ENCODE data around the gene GNAO1. TPM values are rescaled to one million over a fixed set of nuclear protein-coding genes. Genes with fewer than 3 reads are reported as not detected.

Gene GNAO1
- total RNA-seq, 1 donor from 2014 or later, result 14.6 TPM

DNA sequence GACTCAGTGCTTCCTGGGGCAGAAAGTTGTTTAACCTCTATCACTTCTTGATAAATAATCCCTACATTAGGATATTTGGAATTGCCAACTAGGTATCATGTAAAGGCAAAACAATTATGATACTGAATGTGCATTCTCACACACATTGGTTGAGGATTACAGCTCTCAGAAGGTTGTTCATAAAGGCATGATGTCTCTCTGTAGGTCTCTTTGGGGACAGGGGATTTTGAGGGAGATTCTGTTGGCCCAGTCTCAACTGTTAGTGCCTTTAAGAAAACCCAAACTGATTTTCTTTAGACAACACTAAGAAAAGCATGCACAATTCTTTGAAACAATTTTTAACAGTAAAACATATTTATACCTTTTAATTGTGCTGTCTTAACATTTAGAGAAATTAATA, 56.5 kb downstream of the GNAO1 start:
- Mint-ChIP-seq H3K36me3 (ENCODE audit: insufficient read depth) (no peaks in the 10 kb centered on the region), H3K9me3 (ENCODE audit: low read depth) (no peaks in the 10 kb centered on the region), H3K27me3 (no peaks in the 10 kb centered on the region), H3K4me1 (ENCODE audit: low read depth) (peaks cover 5% of the 10 kb centered on the region), H3K4me3 (ENCODE audit: low read depth) (no peak overlapping the region), H3K27ac (no peak overlapping the region)
- TF ChIP-seq, protein P1, sequence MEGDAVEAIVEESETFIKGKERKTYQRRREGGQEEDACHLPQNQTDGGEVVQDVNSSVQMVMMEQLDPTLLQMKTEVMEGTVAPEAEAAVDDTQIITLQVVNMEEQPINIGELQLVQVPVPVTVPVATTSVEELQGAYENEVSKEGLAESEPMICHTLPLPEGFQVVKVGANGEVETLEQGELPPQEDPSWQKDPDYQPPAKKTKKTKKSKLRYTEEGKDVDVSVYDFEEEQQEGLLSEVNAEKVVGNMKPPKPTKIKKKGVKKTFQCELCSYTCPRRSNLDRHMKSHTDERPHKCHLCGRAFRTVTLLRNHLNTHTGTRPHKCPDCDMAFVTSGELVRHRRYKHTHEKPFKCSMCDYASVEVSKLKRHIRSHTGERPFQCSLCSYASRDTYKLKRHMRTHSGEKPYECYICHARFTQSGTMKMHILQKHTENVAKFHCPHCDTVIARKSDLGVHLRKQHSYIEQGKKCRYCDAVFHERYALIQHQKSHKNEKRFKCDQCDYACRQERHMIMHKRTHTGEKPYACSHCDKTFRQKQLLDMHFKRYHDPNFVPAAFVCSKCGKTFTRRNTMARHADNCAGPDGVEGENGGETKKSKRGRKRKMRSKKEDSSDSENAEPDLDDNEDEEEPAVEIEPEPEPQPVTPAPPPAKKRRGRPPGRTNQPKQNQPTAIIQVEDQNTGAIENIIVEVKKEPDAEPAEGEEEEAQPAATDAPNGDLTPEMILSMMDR (IDR thresholded peaks at IDR 0.05; ENCODE audit: unreplicated experiment), result no peak
- no peak for DNase-seq (ENCODE audit: low spot score, unreplicated experiment)

DNA sequence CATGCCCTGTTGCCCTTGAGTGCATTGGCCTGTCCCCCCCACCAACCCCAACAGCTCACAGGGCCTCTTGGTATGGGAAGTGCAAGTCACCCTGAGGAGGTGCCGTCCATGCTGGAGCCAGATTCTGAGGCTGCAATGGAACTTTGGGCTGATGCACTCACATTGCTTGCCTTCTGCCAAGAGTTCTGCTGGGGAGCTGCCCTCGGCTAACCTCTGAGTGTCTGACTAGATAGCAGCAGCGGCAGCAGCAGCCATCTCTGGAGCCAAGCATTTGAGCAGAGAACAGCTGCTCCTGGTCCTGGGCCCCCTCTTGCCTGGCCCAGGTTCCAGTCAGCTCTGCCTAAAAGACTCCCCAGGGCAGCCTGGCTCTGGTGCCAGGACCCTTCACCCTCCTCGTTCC, 61.5 kb downstream of the GNAO1 start:
- no peaks in the 10 kb centered on the region for H3K4me1 Mint-ChIP-seq (ENCODE audit: low read depth)
- no peaks in the 10 kb centered on the region for H3K36me3 Mint-ChIP-seq (ENCODE audit: insufficient read depth)
- TF ChIP-seq, protein P1 (IDR thresholded peaks at IDR 0.05; ENCODE audit: unreplicated experiment), result no peak
- no peaks in the 10 kb centered on the region for H3K9me3 Mint-ChIP-seq (ENCODE audit: low read depth)
- no peak overlapping the region for H3K4me3 Mint-ChIP-seq (ENCODE audit: low read depth)
- H3K27ac Mint-ChIP-seq, result no peak overlapping the region
- H3K27me3 Mint-ChIP-seq, result peaks cover 4% of the 10 kb centered on the region
- no peak for DNase-seq (ENCODE audit: low spot score, unreplicated experiment)

DNA sequence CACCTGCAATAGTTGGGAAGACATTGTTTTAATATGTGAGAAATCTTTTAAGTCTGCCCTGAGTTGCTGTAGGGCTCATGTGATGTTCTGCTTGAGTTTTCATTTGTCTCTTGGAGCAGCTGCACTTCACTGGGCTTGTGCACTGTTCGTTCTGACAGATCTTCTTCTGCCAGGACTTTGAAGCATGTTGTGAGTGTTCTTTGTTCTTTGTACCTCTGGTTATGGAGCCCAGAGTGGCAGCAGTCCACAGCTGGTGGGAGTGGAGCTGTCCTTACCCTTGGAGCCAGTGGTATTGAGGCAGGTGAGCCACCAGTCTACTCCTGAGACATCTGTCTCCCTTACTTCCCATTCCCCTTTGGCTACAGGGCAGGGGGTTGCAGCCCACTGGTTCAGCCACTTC, 64.6 kb downstream of the GNAO1 start:
- H3K27ac Mint-ChIP-seq, result no peak overlapping the region
- peaks cover 4% of the 10 kb centered on the region for H3K27me3 Mint-ChIP-seq
- no peak for DNase-seq (ENCODE audit: low spot score, unreplicated experiment)
- H3K36me3 Mint-ChIP-seq (ENCODE audit: insufficient read depth), result no peaks in the 10 kb centered on the region
- H3K4me3 Mint-ChIP-seq (ENCODE audit: low read depth), result no peak overlapping the region
- TF ChIP-seq, protein P1 (IDR thresholded peaks at IDR 0.05; ENCODE audit: unreplicated experiment), result no peak
- no peaks in the 10 kb centered on the region for H3K9me3 Mint-ChIP-seq (ENCODE audit: low read depth)
- H3K4me1 Mint-ChIP-seq (ENCODE audit: low read depth), result no peaks in the 10 kb centered on the region

DNA sequence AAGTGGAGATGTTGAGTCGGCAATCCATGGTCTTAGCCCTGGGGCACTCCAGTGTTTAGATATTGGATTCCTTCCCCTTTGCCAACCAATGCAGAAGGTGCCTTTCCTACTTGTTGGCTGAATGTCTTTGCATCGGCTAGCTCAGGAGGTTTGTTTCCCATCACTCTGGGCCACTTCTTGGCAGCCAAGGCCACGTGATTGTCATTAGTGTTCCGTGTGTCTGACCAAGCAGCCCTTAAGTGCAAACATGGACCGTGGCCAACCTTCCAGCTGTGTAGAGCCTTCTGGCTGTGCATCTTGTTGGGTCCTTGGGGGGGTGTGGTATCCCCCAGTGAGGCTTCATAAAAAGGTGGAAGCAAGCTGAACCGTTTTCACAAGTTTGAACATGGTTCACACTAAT, 66.0 kb downstream of the GNAO1 start:
- Mint-ChIP-seq H3K36me3 (ENCODE audit: insufficient read depth) (no peaks in the 10 kb centered on the region), H3K9me3 (ENCODE audit: low read depth) (no peaks in the 10 kb centered on the region), H3K27me3 (peaks cover 4% of the 10 kb centered on the region), H3K27ac (no peak overlapping the region), H3K4me3 (ENCODE audit: low read depth) (no peak overlapping the region), H3K4me1 (ENCODE audit: low read depth) (peaks cover 3% of the 10 kb centered on the region)
- no peak for DNase-seq (ENCODE audit: low spot score, unreplicated experiment)
- TF ChIP-seq, protein P1 (IDR thresholded peaks at IDR 0.05; ENCODE audit: unreplicated experiment), result no peak

DNA sequence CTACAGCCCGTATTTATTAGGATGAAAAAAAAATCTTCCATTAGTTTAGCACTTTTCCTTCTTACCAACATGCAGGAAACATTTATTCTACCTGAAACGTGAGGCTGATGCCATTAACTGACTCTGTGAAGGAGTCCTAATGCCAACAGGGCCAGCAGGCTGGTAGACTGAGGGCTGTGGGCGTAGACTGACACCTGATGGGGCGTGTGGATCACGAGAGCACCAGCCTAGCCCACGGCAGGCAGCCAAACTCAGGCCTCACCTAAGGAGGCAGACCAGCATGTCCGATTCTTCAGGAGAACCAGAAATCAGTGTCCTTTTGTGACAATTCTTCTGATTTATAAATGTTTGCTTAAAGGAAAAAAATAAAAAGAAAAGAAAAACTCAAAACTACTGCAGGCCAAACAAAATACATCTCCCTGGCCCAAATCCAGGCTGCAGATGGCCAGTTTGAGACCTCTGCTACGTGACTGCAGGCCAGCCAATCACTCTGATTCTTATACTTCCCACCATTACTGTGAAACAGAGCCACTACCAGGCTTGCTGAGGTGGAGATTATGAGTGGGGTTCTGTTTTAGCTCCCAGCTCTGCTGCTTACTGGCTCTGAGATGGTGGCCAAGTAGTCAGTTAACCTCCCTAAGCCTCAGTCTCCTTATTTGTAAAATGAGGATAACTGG, 66.5 kb downstream of the GNAO1 start:
- peaks cover 4% of the 10 kb centered on the region for H3K4me1 Mint-ChIP-seq (ENCODE audit: low read depth)
- H3K27ac Mint-ChIP-seq, result no peak overlapping the region
- H3K27me3 Mint-ChIP-seq, result peaks cover 4% of the 10 kb centered on the region
- TF ChIP-seq, protein P1 (IDR thresholded peaks at IDR 0.05; ENCODE audit: unreplicated experiment), result no peak
- no peaks in the 10 kb centered on the region for H3K36me3 Mint-ChIP-seq (ENCODE audit: insufficient read depth)
- H3K9me3 Mint-ChIP-seq (ENCODE audit: low read depth), result no peaks in the 10 kb centered on the region
- no peak for DNase-seq (ENCODE audit: low spot score, unreplicated experiment)
- H3K4me3 Mint-ChIP-seq (ENCODE audit: low read depth), result no peak overlapping the region

Data from progenitor cell of endocrine pancreas (in vitro differentiated cells).